GM19397 (cell line): Measurements from ENCODE around the gene FOXN1.
A peak's percentile ranks its signal among the peaks of the same experiment; 100 is the strongest.
"Not testable (repeated sequence)": the region's sequence is repeated elsewhere in the genome, so short reads cannot be mapped to it uniquely, and the experiment has no call there.

ENCODE experiments used
- ATAC-seq: cut with Tn5 transposase; IDR thresholded peaks from one replicate; pipeline ENCODE4 v1.9.1; 2021; ENCODE audit warnings: mild to moderate bottlenecking, moderate library complexity; ENCODE audit not compliant: unreplicated experiment

The FOXN1 gene, protein sequence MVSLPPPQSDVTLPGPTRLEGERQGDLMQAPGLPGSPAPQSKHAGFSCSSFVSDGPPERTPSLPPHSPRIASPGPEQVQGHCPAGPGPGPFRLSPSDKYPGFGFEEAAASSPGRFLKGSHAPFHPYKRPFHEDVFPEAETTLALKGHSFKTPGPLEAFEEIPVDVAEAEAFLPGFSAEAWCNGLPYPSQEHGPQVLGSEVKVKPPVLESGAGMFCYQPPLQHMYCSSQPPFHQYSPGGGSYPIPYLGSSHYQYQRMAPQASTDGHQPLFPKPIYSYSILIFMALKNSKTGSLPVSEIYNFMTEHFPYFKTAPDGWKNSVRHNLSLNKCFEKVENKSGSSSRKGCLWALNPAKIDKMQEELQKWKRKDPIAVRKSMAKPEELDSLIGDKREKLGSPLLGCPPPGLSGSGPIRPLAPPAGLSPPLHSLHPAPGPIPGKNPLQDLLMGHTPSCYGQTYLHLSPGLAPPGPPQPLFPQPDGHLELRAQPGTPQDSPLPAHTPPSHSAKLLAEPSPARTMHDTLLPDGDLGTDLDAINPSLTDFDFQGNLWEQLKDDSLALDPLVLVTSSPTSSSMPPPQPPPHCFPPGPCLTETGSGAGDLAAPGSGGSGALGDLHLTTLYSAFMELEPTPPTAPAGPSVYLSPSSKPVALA

DNA sequence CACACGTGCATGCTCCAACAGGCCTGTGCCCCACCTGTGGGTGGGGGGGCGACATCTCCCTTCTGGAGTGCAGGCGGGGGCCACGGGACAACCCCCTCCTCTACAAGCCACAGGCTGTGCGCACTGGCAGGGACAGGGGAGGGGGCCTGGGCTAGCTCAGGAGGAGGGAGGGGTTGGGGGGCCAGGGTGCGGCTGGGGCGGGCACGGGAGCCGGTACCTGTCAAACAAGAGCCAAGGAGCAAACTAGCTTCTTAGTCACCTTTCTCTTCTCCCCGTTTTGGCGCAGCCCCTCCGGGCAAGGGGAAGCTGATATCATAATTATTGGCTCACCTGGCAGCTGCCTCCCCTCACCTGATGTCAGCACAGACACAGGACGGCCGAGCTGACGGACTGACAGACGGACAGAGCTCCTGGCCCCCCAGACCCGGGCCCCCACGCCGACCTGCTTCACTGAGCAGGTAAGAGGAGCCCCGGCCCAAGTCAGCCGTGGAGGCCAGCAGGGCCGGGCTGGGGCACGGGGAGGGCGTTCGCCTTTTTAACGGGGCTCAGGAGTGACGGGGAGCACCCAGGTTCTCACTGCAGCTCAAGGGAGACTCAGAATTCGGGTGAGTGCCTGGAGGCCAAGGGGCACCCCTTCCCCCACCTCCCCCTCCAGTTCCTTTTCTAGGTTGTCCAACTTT lies at the start of gene FOXN1:
Gene FOXN1, plus strand, starts transcription at position 363 of the 680 bp plus-strand sequence. CDS start 17,622 bp downstream, outside the sequence.
- no peak for ATAC-seq

DNA sequence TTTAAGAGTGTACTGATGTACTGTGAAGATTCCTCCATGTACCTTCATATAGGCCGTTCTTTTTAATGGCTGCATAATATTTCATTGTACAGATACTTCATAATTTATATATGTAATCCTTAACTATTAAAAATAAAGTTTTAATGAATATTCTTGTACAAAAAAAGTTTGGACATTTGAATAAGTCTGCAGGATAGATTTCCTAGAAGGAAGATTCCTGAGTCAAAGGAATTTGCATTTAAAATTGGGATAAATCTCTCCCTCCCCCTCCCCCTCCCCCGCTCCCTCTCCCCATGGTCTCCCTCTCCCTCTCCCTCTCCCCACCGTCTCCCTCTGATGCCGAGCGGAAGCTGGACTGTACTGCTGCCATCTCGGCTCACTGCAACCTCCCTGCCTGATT lies 48.3 kb upstream of the FOXN1 start:
- ATAC-seq: no peak

DNA sequence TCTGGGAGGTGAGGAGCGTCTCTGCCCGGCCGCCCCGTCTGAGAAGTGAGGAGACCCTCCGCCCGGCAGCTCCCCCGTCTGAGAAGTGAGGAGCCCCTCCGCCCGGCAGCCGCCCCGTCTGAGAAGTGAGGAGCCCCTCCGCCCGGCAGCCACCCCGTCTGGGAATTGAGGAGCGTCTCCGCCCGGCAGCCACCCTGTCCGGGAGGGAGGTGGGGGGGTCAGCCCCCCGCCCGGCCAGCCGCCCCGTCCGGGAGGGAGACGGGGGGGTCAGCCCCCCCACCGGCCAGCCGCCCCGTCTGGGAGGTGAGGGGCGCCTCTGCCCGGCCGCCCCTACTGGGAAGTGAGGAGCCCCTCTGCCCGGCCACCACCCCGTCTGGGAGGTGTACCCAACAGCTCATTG lies 47.3 kb upstream of the FOXN1 start:
- not testable (repeated sequence) for ATAC-seq

GRCh38 chr17:28460901-28461300 lies 45.2 kb upstream of the FOXN1 start:
- ATAC-seq: no peak

- ATAC-seq: no peak
These were observed 40.1 kb upstream of the FOXN1 start for GRCh38 chr17:28466001-28466400.

DNA sequence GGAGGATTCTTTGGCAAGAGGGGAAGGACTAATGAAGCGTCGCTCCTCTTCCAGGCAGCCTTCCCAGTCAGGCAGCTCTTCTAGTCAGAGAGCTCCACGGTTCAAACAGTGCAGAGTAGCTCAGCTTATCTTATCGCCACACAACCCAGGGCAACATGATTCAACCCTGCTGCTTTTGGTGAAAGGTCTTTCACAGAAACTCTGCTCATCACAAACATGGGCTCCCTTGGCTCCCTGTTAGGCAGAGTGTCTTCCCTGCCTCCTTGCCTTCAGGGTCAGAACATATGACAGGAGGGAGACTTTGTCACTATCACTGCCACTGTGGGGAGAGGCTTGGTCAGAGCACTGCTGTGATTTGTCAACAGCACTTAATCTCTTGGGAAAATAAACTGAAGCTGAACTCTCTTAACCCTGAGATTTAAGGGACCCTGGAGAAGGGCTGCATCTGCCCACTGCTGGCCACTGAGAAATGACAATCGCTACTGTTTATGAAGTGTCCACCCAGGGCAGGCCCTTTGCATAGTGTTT lies 39.6 kb upstream of the FOXN1 start:
- no peak for ATAC-seq

DNA sequence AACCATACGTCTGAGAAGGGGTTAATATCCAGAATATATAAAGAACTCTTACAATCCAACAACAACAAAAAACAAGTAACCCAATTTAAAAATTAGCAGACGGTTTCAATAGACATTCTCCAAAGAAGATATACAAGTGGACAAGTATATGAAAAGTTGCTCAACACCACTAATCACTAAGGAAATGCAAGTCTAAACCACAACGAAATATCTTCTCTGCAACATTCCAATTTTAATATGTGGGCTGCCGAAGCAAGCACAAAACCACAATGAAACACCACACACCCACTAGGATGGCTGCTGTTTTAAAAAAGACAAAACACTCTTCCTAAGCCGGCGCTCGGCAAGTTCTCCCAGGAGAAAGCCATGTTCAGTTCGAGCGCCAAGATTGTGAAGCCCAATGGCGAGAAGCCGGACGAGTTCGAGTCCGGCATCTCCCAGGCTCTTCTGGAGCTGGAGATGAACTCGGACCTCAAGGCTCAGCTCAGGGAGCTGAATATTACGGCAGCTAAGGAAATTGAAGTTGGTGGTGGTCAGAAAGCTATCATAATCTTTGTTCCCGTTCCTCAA lies 38.6 kb upstream of the FOXN1 start:
- ATAC-seq: no peak

- ATAC-seq: not testable (repeated sequence)
These were observed 38.0 kb upstream of the FOXN1 start for GRCh38 chr17:28468033-28468735.

DNA sequence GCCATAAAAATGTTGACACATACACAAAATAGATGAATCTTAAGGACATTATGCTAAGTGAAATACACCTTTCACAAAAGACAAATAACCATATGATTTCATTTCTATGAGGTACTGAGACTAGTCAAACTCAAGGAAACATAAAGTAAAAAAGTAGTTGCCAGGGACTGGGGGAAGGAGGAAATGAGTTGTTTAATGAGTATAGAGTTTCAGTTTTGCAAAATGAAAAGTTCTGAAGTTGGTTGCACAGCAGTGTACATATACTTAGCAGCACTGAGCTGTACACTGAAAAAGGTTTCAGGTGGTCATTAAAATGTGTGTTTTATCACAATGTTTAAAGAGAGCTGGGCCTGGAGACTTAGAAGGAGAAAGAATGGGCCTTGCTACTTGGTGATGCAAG lies 37.4 kb upstream of the FOXN1 start:
- ATAC-seq: peak; percentile 64

DNA sequence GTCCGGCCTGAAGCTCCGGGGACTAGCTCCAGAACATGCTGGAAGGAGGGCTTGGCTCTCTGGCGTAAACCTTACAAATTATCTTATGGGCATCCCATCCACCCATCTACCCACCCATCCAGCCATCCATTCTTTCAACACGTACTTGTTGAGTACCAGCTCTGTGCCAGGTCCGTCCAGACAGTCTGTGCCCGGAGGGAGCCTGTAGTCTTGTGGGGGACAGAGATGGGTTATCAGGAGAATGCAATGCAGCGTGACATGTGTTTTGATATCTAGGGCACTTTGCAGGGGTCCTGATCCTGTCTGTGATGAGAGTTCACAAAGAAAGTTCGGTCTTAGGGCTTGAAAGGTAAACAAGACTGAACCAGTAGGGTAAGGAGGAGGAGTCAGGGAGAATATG lies 36.8 kb upstream of the FOXN1 start:
- ATAC-seq: no peak

DNA sequence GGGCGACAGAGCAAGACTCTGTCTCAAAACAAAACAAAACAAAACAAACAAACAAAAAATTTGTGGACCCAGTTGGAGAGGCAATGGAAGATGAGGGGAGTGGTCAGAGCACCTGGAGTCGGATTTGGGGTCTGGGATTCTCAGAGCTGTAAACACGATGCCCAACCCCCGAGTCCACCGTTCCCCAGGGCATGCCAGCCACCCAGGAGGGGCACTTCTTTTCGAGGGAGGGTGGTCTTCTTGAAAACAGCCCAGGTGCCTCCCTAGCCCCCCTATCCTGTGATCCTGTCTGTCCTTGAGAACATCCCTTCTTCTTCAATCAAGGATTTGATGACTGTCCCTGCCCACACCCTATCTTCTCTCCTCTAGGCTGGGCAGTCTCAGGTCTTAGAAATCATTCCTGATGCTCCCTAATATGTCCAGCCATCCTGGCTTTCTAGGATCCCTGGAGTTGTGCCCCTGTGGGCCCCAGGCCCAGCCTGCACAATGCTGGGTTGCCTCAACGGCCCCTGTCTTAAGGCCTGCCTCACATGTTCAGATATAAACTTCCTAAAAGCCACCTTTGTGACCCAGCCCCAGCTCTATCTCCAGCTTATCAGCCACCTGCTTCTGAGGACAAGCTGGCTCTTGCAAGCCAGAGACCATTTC lies 35.8 kb upstream of the FOXN1 start:
- no peak for ATAC-seq

- ATAC-seq: no peak
These were observed 35.2 kb upstream of the FOXN1 start for GRCh38 chr17:28470914-28471366.

GRCh38 chr17:28471531-28472342 lies 34.4 kb upstream of the FOXN1 start:
- ATAC-seq: no peak

DNA sequence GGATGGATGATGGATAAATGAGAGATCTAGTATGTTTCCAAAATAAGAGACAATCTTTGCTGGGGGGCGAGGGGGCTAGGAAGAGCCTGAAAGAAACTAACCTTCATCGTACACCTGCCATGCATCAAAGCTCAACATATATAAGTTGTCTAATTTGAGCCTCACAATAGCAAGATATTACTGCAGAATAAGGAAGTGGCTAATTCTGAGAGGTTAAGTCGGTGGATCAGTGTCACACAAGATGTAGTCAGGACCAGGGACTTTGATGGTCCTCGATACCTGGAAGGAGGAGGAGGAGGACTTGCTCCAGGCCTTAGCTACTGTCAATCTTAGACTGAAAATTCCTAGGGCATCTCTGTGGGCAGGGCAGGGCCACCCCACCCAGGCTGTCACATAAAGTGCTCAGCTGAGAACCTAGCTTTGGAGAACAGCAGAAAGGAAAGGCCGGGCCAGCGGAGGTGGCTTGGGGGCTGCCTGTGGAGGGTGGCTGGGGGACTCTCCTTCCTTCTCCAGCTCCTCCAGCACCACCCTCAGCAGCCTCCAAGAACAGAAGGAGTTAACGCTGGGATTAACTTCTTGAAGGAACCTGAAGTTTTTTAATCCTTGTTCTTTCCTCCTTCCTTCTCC lies 33.2 kb upstream of the FOXN1 start:
- no peak for ATAC-seq

DNA sequence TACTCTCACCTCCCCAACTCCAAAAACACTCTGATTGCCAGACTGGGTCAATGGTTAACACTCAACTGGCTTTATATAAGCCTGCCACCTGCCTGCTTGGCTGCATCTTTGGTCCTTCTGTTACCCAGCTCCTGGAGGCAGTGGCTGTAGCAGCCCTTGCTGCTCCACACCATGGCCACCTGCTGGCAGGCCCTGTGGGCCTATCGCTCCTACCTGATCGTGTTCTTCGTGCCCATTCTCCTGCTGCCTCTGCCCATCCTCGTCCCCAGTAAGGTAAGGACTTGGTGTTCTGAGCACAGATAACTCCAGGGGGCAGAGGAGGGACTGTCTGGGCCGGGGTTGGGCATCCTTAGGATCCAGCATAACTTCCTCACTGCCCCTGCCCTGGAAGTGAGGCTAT lies 32.6 kb upstream of the FOXN1 start, which contains the start of gene SLC13A2:
Gene SLC13A2, plus strand, starts transcription at position 103 of the 400 bp plus-strand sequence. Its CDS starts 69 bp downstream, at position 172.
- ATAC-seq: no peak

- ATAC-seq: no peak
These were observed 32.0 kb upstream of the FOXN1 start for GRCh38 chr17:28474111-28474531.

- no peak for ATAC-seq
These were observed 30.8 kb upstream of the FOXN1 start for GRCh38 chr17:28475151-28475900.
